ENCODE data around the gene TSN.

The TSN gene

DNA sequence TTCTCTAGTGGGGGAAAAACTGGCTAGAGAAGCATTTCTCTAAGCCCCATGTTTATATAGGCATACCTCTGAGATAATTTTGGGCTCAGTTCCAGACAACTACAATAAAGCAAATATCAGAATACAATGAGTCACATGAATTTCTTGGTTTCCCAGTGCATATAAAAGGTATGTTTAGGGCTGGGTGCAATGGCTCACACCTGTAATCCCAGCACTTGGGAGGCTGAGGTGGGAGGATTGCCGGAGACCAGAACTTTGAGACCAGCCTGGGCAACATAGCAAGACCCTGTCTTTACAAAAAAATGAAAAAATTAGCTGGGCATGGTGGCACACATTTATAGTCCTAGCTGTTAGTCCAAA is 22.2 kb downstream of the TSN start:
- no peak overlapping the region for H3K9ac ChIP-seq (ENCODE audit: low read length in 2 of 2)
- H3K4me1 ChIP-seq (ENCODE audit: control insufficient read depth, insufficient read depth, low read length) = no peaks in the 10 kb centered on the region
- H3K9me3 ChIP-seq (ENCODE audit: control insufficient read depth in 2 of 2, low read length in 2 of 2) = no peaks in the 10 kb centered on the region
- no peak overlapping the region for H3K4me3 ChIP-seq (ENCODE audit: low read length in 2 of 2)
- no peaks in the 10 kb centered on the region for H3K36me3 ChIP-seq (ENCODE audit: control insufficient read depth in 2 of 2, insufficient read depth in 2 of 2, low read length in 2 of 2)
- H3K27ac ChIP-seq (ENCODE audit: low read length) = no peak overlapping the region
- no peaks in the 10 kb centered on the region for H3K27me3 ChIP-seq (ENCODE audit: control insufficient read depth in 1 of 2, insufficient read depth in 2 of 2, low read length in 2 of 2)

DNA sequence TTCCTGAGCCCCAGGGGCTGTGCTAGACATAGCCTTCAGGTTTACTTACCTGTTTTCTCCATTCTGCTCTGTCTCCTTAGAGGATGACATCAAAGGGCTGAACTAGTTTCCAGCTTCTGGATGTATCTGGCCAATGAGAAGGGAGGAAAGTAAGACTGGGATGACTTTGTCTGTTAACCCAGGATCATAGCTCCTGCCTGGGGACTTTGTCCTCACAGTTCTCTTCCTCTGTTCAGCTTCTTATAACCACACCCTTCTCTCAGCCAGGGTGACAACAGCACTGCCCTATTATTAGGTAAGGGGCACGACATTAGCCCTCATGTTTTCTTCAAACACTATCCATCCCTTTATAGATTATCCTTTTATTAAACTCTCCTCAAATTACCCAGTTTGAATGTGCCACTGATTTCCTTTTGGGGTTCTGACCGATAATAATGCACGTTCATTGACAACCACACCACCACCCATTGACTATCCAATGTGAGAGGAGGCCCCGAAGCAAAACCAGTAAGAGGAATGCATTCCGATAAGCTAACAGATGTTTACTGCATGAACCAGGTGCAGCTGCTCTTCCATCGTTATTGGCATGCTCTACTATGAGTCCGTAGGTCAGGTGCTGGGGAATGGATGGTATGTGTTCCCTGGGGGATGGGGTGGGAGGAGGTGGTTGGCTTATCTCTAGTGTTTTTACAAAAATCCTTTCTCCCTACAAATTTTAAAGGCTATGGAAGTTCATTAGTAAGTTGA is 23.5 kb downstream of the TSN start:
- no peaks in the 10 kb centered on the region for H3K9me3 ChIP-seq (ENCODE audit: control insufficient read depth in 2 of 2, low read length in 2 of 2)
- no peak overlapping the region for H3K9ac ChIP-seq (ENCODE audit: low read length in 2 of 2)

DNA sequence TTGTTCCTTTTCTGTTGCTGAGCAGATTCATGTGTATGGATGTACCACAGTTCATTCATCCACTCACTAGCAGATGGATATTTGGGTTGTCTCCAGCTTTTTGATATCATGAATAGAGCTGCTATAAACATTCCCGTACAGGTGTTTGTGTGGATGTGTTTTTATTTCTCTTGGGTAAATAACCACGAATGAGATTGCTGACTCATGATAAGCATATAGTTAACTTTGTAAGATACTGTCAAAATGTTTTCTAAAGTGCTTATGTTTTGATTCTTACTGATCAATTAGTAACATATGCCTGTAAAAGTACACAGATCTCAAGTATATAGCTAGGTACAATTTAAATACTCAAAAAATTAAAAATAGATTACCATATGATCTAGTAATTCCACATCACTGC is 27.7 kb downstream of the TSN start:
- no peak overlapping the region for H3K4me3 ChIP-seq (ENCODE audit: low read length in 2 of 2)
- H3K27ac ChIP-seq (ENCODE audit: low read length) = no peak overlapping the region
- no peaks in the 10 kb centered on the region for H3K9me3 ChIP-seq (ENCODE audit: control insufficient read depth in 2 of 2, low read length in 2 of 2)
- H3K36me3 ChIP-seq (ENCODE audit: control insufficient read depth in 2 of 2, insufficient read depth in 2 of 2, low read length in 2 of 2) = no peaks in the 10 kb centered on the region
- H3K9ac ChIP-seq (ENCODE audit: low read length in 2 of 2) = no peak overlapping the region
- peaks cover 0 to 2% of the 10 kb centered on the region in 2 donors for H3K27me3 ChIP-seq (ENCODE audit: control insufficient read depth in 1 of 2, insufficient read depth in 2 of 2, low read length in 2 of 2)
- H3K4me1 ChIP-seq (ENCODE audit: control insufficient read depth, insufficient read depth, low read length) = no peaks in the 10 kb centered on the region

More for the DNA sequence above, 23.5 kb downstream of the TSN start:
- no peaks in the 10 kb centered on the region for H3K4me1 ChIP-seq (ENCODE audit: control insufficient read depth, insufficient read depth, low read length)
- H3K4me3 ChIP-seq (ENCODE audit: low read length in 2 of 2) = no peak overlapping the region
- no peaks in the 10 kb centered on the region for H3K36me3 ChIP-seq (ENCODE audit: control insufficient read depth in 2 of 2, insufficient read depth in 2 of 2, low read length in 2 of 2)
- no peaks in the 10 kb centered on the region for H3K27me3 ChIP-seq (ENCODE audit: control insufficient read depth in 1 of 2, insufficient read depth in 2 of 2, low read length in 2 of 2)
- H3K27ac ChIP-seq (ENCODE audit: low read length) = no peak overlapping the region

DNA sequence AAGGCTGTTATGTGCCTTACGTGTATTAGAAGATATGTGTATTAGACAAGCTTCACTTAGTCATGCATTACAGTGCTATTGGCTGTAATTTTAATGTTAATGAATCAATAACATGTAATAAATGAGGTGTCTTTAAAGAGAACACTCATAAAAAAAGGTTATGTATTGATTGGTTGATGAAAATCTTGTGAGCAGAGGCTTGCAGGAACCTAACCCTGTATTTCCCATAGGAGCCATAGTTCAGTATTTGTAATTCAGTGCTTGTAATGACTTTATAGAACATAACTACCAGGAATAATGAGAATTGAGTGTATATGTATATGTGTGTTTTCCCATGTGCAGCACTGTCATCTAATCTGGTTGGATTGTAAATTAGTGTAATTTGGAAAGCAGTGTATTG is 33.2 kb downstream of the TSN start:
- Histone ChIP-seq H3K4me3 (ENCODE audit: low read length in 2 of 2) (no peak overlapping the region), H3K9me3 (ENCODE audit: control insufficient read depth in 2 of 2, low read length in 2 of 2) (peaks cover 3% of the 10 kb centered on the region in 2 donors), H3K9ac (ENCODE audit: low read length in 2 of 2) (no peak overlapping the region), H3K36me3 (ENCODE audit: control insufficient read depth in 2 of 2, insufficient read depth in 2 of 2, low read length in 2 of 2) (no peaks in the 10 kb centered on the region), H3K27ac (ENCODE audit: low read length) (no peak overlapping the region), H3K27me3 (ENCODE audit: control insufficient read depth in 1 of 2, insufficient read depth in 2 of 2, low read length in 2 of 2) (peaks cover 0 to 4% of the 10 kb centered on the region in 2 donors), H3K4me1 (ENCODE audit: control insufficient read depth, insufficient read depth, low read length) (no peaks in the 10 kb centered on the region)

DNA sequence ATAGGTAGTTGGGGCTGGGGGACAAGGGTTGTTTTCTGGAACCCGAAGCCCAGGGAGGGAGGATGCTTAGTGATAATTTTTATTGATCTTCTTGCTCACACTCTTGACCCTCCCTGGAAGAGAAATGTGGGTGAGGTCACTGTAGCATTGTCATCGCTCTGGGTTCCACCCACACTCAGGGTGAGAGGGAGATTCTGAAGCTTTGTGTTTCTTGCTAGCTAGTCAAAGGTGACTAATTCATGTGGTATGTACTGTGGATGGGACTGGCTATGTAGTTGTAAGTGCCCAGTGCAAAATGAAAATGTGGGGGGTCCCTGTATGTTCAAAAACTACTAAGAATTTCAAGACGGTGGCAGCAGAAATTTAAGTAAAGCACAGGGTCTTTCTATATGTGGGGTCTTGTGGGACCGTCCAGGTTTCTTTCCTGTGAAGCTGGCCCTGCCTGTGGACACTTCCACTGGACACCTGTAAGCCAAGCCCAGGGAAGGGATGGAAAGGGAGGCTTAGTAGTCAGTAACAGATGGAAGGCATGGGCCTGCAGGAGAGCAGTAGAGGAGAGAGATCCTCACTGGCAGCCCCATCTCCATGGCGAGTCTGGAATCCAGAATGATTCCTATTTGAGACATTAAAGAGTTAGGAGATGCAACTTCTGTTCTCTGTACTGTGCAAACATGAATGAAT is 35.0 kb downstream of the TSN start:
- H3K4me3 ChIP-seq (ENCODE audit: low read length in 2 of 2) = no peak overlapping the region
- peaks cover 3% of the 10 kb centered on the region in 2 donors for H3K9me3 ChIP-seq (ENCODE audit: control insufficient read depth in 2 of 2, low read length in 2 of 2)
- no peaks in the 10 kb centered on the region for H3K4me1 ChIP-seq (ENCODE audit: control insufficient read depth, insufficient read depth, low read length)
- H3K9ac ChIP-seq (ENCODE audit: low read length in 2 of 2) = no peak overlapping the region
- no peak overlapping the region for H3K27ac ChIP-seq (ENCODE audit: low read length)
- peaks cover 0 to 4% of the 10 kb centered on the region in 2 donors for H3K27me3 ChIP-seq (ENCODE audit: control insufficient read depth in 1 of 2, insufficient read depth in 2 of 2, low read length in 2 of 2)
- H3K36me3 ChIP-seq (ENCODE audit: control insufficient read depth in 2 of 2, insufficient read depth in 2 of 2, low read length in 2 of 2) = no peaks in the 10 kb centered on the region

DNA sequence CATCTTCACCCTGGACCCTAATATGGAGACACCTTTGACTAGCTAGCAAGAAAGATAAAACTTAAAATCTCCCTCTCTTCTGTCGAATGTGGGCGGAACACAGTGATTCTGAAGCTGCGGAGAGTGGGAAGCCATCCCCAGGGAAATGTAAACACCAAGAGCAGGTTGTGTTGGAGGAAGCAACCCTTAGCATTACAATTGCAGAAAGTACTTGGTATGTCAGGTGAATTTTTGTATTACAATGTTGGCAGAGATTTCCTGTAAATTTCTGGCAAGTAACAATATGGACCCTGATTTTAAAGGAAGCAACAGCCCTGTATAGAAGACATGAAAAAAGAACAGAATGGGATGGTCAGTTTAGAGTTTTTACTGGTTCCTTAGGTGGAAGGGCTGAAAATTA is 35.8 kb downstream of the TSN start:
- Histone ChIP-seq H3K9me3 (ENCODE audit: control insufficient read depth in 2 of 2, low read length in 2 of 2) (peaks cover 3% of the 10 kb centered on the region in 2 donors), H3K4me3 (ENCODE audit: low read length in 2 of 2) (no peak overlapping the region), H3K27ac (ENCODE audit: low read length) (no peak overlapping the region), H3K4me1 (ENCODE audit: control insufficient read depth, insufficient read depth, low read length) (no peaks in the 10 kb centered on the region), H3K9ac (ENCODE audit: low read length in 2 of 2) (no peak overlapping the region), H3K27me3 (ENCODE audit: control insufficient read depth in 1 of 2, insufficient read depth in 2 of 2, low read length in 2 of 2) (peaks cover 0 to 2% of the 10 kb centered on the region in 2 donors), H3K36me3 (ENCODE audit: control insufficient read depth in 2 of 2, insufficient read depth in 2 of 2, low read length in 2 of 2) (no peaks in the 10 kb centered on the region)

DNA sequence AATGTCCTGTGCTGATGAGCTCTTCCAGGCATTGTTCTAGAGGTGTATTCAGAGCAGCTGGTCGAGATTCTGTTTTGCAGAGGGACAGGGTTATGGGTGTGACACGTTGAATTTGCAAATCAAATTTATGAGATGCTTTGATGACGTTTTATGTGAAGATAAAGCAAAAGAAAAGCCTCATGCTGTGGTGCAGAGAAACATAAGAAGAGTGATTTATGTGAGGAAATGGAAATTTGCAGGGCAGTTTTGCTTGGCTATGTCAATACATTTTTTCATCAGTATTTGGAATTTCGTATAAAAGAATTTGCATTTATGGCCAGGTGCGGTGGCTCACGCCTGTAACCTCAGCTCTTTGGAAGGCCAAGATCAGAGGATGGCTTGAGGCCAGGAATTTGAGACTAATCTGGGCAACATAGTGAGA is 36.4 kb downstream of the TSN start:
- H3K4me3 ChIP-seq (ENCODE audit: low read length in 2 of 2) = no peak overlapping the region
- no peaks in the 10 kb centered on the region for H3K36me3 ChIP-seq (ENCODE audit: control insufficient read depth in 2 of 2, insufficient read depth in 2 of 2, low read length in 2 of 2)
- H3K27ac ChIP-seq (ENCODE audit: low read length) = no peak overlapping the region
- H3K9ac ChIP-seq (ENCODE audit: low read length in 2 of 2) = no peak overlapping the region
- H3K4me1 ChIP-seq (ENCODE audit: control insufficient read depth, insufficient read depth, low read length) = no peaks in the 10 kb centered on the region
- H3K9me3 ChIP-seq (ENCODE audit: control insufficient read depth in 2 of 2, low read length in 2 of 2) = peaks cover 3% of the 10 kb centered on the region in 2 donors
- peaks cover 0 to 2% of the 10 kb centered on the region in 2 donors for H3K27me3 ChIP-seq (ENCODE audit: control insufficient read depth in 1 of 2, insufficient read depth in 2 of 2, low read length in 2 of 2)

DNA sequence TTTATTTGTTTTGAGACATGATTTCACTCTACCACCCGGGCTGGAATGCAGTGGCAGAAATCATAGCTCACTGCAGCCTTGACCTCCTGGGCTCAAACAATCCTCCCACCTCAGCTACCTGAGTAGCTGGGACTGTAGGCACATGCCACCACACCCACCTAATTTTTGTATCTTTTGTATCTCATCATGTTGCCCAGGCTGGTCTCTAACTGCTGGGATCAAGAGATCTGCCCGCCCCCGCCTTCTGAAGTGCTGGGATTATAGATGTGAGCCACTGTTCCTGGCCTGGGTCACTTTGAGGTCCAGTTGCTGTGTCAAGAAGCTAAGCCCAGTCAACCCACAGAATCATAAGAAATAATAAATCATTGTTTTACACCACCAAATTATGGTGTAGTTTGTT is 38.4 kb downstream of the TSN start:
- peaks cover 0 to 3% of the 10 kb centered on the region in 2 donors for H3K9me3 ChIP-seq (ENCODE audit: control insufficient read depth in 2 of 2, low read length in 2 of 2)
- no peak overlapping the region for H3K4me3 ChIP-seq (ENCODE audit: low read length in 2 of 2)
- H3K9ac ChIP-seq (ENCODE audit: low read length in 2 of 2) = no peak overlapping the region
- H3K4me1 ChIP-seq (ENCODE audit: control insufficient read depth, insufficient read depth, low read length) = no peaks in the 10 kb centered on the region
- peaks cover 0 to 2% of the 10 kb centered on the region in 2 donors for H3K27me3 ChIP-seq (ENCODE audit: control insufficient read depth in 1 of 2, insufficient read depth in 2 of 2, low read length in 2 of 2)
- H3K27ac ChIP-seq (ENCODE audit: low read length) = no peak overlapping the region
- no peaks in the 10 kb centered on the region for H3K36me3 ChIP-seq (ENCODE audit: control insufficient read depth in 2 of 2, insufficient read depth in 2 of 2, low read length in 2 of 2)

DNA sequence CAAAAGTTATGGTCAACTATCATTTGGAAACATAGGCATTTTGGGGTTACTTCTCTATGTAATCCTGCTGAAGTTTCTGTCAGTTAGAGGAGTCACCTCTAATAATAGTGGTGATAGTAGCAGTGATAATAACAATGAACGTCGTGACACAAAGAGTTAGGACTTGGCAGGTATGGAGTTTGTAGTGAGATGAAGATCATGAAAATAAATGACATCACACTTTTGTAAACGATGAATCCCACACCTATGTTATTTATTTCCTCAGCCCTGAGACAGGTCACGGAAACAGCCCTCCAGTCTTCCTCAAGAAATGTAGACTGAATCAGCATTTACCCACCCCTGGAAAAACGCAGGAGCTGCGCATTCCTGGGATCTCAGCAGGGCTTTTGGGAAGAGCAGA is 38.8 kb downstream of the TSN start:
- H3K27me3 ChIP-seq (ENCODE audit: control insufficient read depth in 1 of 2, insufficient read depth in 2 of 2, low read length in 2 of 2) = peaks cover 0 to 2% of the 10 kb centered on the region in 2 donors

DNA sequence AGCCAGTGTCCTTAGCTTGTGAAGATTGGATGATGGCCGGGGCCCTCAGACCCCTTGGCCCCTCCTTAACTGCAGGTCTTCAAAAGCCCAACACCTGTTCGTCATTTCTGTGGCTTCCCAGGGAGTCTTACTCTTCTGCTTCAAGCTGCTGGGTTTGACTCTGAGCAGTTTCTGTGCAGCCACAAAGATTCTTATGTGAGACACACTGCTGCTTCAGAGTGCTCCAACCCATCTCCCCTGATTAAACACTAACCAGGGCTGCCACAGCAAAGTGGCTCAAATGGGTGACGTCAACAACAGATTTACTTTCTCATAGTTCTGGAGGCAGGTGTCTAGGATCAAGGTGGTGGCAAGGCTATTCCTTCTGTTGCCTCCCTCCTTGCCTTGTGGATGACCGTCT is 40.8 kb downstream of the TSN start:
- H3K27me3 ChIP-seq (ENCODE audit: control insufficient read depth in 1 of 2, insufficient read depth in 2 of 2, low read length in 2 of 2) = no peaks in the 10 kb centered on the region
- H3K36me3 ChIP-seq (ENCODE audit: control insufficient read depth in 2 of 2, insufficient read depth in 2 of 2, low read length in 2 of 2) = no peaks in the 10 kb centered on the region
- H3K9me3 ChIP-seq (ENCODE audit: control insufficient read depth in 2 of 2, low read length in 2 of 2) = peaks cover 0 to 2% of the 10 kb centered on the region in 2 donors
- no peak overlapping the region for H3K9ac ChIP-seq (ENCODE audit: low read length in 2 of 2)
- no peak overlapping the region for H3K4me3 ChIP-seq (ENCODE audit: low read length in 2 of 2)
- no peak overlapping the region for H3K27ac ChIP-seq (ENCODE audit: low read length)
- H3K4me1 ChIP-seq (ENCODE audit: control insufficient read depth, insufficient read depth, low read length) = no peaks in the 10 kb centered on the region

More for the DNA sequence above, 38.8 kb downstream of the TSN start:
- Histone ChIP-seq H3K4me3 (ENCODE audit: low read length in 2 of 2) (no peak overlapping the region), H3K4me1 (ENCODE audit: control insufficient read depth, insufficient read depth, low read length) (no peaks in the 10 kb centered on the region), H3K27ac (ENCODE audit: low read length) (no peak overlapping the region), H3K9ac (ENCODE audit: low read length in 2 of 2) (no peak overlapping the region), H3K9me3 (ENCODE audit: control insufficient read depth in 2 of 2, low read length in 2 of 2) (peaks cover 0 to 2% of the 10 kb centered on the region in 2 donors), H3K36me3 (ENCODE audit: control insufficient read depth in 2 of 2, insufficient read depth in 2 of 2, low read length in 2 of 2) (no peaks in the 10 kb centered on the region)

DNA sequence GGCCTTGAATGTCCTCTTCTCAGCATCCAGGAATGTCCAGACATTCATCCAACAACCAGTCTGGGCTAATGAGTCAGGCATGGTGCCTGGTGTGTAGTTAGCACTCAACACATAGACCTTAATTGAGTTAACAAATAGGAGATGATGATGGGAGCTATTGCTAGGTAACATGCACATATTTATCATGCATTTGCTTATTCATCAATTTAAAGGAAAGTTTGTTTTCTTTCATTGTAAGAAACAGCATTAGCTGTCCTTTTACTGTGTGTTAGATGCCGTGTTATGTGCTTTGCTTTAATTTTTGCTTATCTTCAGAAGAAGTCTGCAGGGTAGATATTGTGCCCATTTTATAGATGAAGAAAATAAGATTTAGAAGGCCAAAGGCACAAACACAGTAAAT is 43.2 kb downstream of the TSN start:
- Histone ChIP-seq H3K9me3 (ENCODE audit: control insufficient read depth in 2 of 2, low read length in 2 of 2) (peaks cover 0 to 3% of the 10 kb centered on the region in 2 donors), H3K27ac (ENCODE audit: low read length) (no peak overlapping the region), H3K27me3 (ENCODE audit: control insufficient read depth in 1 of 2, insufficient read depth in 2 of 2, low read length in 2 of 2) (no peaks in the 10 kb centered on the region), H3K9ac (ENCODE audit: low read length in 2 of 2) (no peak overlapping the region), H3K4me3 (ENCODE audit: low read length in 2 of 2) (no peak overlapping the region), H3K36me3 (ENCODE audit: control insufficient read depth in 2 of 2, insufficient read depth in 2 of 2, low read length in 2 of 2) (no peaks in the 10 kb centered on the region), H3K4me1 (ENCODE audit: control insufficient read depth, insufficient read depth, low read length) (no peaks in the 10 kb centered on the region)

Data from stomach smooth muscle (tissue), 2 donors.